ENCODE results near the gene GLTPD2. TPM values are rescaled to one million over a fixed set of nuclear protein-coding genes. Genes with fewer than 3 reads are reported as not detected.

The GLTPD2 gene
- total RNA-seq, 1 experiment from 2014 or later, result not detected

DNA sequence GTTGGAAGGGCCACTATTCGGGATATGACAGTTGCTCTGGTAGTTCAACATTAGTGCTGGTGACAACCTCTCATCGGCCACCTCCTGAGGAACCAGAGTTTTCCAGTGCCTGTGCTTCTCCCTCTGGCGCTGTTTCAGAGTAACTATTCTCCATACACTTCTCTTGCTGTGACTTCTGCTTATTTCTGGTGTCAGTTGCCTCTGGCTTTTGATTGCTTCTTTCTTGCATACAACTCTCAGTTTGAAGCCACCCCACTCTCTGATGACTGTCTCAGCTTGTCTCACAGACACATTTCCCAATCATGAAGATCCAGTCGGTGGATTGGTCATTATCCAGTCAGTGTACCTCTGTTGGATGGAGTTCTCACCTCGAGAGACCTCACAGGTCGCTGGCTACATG lies 20.5 kb upstream of the GLTPD2 start:
- POLR2A ChIA-PET, result no interaction called here
- no peak for DNase-seq (ENCODE audit: low read depth, low spot score)

DNA sequence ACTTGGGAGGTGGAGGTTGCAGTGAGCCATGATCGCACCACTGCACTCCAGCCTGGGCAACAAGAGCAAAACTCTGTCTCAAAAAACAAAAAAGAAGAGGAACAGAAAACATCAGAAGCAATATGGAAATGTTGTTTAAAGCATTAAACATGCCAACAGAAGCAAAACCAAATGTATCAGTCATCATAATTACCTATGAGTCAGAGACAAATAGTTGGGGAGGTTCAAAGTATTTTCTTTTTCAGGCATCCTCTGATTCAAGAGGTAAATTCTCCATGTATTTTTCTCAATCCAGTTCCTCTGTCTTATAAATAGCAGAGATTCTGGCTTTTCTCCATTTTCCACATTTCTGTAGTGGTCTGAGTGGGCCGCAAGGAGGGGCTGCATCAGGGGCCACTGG lies 19.1 kb upstream of the GLTPD2 start:
- Histone ChIP-seq H3K27ac (ENCODE audit: low read length) (no peak overlapping the region), H3K27me3 (ENCODE audit: control insufficient read depth, insufficient read depth, low read length) (no peaks in the 10 kb centered on the region), H3K36me3 (ENCODE audit: control insufficient read depth, insufficient read depth, low read length) (no peaks in the 10 kb centered on the region), H3K9me3 (ENCODE audit: control insufficient read depth, insufficient read depth, low read depth, low read length) (no peaks in the 10 kb centered on the region), H3K4me3 (ENCODE audit: low read depth in 2 of 2, low read length in 2 of 2) (no peak overlapping the region), H3K4me1 (ENCODE audit: control insufficient read depth, insufficient read depth, low read length) (no peaks in the 10 kb centered on the region)
- POLR2A ChIA-PET, result no interaction called here
- CTCF ChIA-PET, result no interaction called here
- no peak for DNase-seq (ENCODE audit: low read depth, low spot score)
- ATAC-seq, result no peak
- in situ Hi-C loops (cut with HindIII; ENCODE audit: low pct_unique_long_range_greater_than_20kb, low sequenced_read_pairs) (no loop called here), intact Hi-C loops (cut with micrococcal nuclease; ENCODE audit: unreplicated experiment) (no loop called here)
- TF ChIP-seq, protein P1, sequence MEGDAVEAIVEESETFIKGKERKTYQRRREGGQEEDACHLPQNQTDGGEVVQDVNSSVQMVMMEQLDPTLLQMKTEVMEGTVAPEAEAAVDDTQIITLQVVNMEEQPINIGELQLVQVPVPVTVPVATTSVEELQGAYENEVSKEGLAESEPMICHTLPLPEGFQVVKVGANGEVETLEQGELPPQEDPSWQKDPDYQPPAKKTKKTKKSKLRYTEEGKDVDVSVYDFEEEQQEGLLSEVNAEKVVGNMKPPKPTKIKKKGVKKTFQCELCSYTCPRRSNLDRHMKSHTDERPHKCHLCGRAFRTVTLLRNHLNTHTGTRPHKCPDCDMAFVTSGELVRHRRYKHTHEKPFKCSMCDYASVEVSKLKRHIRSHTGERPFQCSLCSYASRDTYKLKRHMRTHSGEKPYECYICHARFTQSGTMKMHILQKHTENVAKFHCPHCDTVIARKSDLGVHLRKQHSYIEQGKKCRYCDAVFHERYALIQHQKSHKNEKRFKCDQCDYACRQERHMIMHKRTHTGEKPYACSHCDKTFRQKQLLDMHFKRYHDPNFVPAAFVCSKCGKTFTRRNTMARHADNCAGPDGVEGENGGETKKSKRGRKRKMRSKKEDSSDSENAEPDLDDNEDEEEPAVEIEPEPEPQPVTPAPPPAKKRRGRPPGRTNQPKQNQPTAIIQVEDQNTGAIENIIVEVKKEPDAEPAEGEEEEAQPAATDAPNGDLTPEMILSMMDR (IDR thresholded peaks at IDR 0.05), result no peak
- no TSS peak for BruUV-seq (replicated peaks)

More for the DNA sequence above, 20.5 kb upstream of the GLTPD2 start:
- CTCF ChIA-PET, result no interaction called here
- in situ Hi-C loops (cut with HindIII; ENCODE audit: low pct_unique_long_range_greater_than_20kb, low sequenced_read_pairs), result no loop called here
- Histone ChIP-seq H3K27ac (ENCODE audit: low read length) (no peak overlapping the region), H3K36me3 (ENCODE audit: control insufficient read depth, insufficient read depth, low read length) (no peaks in the 10 kb centered on the region), H3K4me3 (ENCODE audit: low read depth in 2 of 2, low read length in 2 of 2) (no peak overlapping the region), H3K4me1 (ENCODE audit: control insufficient read depth, insufficient read depth, low read length) (no peaks in the 10 kb centered on the region), H3K27me3 (ENCODE audit: control insufficient read depth, insufficient read depth, low read length) (no peaks in the 10 kb centered on the region), H3K9me3 (ENCODE audit: control insufficient read depth, insufficient read depth, low read depth, low read length) (no peaks in the 10 kb centered on the region)
- BruUV-seq (replicated peaks), result no TSS peak
- TF ChIP-seq, protein P2, sequence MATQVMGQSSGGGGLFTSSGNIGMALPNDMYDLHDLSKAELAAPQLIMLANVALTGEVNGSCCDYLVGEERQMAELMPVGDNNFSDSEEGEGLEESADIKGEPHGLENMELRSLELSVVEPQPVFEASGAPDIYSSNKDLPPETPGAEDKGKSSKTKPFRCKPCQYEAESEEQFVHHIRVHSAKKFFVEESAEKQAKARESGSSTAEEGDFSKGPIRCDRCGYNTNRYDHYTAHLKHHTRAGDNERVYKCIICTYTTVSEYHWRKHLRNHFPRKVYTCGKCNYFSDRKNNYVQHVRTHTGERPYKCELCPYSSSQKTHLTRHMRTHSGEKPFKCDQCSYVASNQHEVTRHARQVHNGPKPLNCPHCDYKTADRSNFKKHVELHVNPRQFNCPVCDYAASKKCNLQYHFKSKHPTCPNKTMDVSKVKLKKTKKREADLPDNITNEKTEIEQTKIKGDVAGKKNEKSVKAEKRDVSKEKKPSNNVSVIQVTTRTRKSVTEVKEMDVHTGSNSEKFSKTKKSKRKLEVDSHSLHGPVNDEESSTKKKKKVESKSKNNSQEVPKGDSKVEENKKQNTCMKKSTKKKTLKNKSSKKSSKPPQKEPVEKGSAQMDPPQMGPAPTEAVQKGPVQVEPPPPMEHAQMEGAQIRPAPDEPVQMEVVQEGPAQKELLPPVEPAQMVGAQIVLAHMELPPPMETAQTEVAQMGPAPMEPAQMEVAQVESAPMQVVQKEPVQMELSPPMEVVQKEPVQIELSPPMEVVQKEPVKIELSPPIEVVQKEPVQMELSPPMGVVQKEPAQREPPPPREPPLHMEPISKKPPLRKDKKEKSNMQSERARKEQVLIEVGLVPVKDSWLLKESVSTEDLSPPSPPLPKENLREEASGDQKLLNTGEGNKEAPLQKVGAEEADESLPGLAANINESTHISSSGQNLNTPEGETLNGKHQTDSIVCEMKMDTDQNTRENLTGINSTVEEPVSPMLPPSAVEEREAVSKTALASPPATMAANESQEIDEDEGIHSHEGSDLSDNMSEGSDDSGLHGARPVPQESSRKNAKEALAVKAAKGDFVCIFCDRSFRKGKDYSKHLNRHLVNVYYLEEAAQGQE (IDR thresholded peaks at IDR 0.05; ENCODE audit: insufficient read depth in 1 of 2, low read depth in 2 of 2, low read length in 1 of 2), result no peak
- TF ChIP-seq SIN3A (IDR thresholded peaks at IDR 0.05; ENCODE audit: borderline replicate concordance, insufficient read depth, low read depth, low read length) (no peak), POLR2AphosphoS5 (IDR thresholded peaks at IDR 0.05; ENCODE audit: low read depth, low read length) (no peak), TCF7L2 (IDR thresholded peaks at IDR 0.05; ENCODE audit: low read depth, low read length) (no peak)
- TF ChIP-seq, protein P1 (IDR thresholded peaks at IDR 0.05), result no peak
- no peak for ATAC-seq
- intact Hi-C loops (cut with micrococcal nuclease; ENCODE audit: unreplicated experiment), result no loop called here

Data from Panc1 (cell line).